Sigmoid colon (tissue), 4 donors: ENCODE results near the gene JAG2.

Source experiments
- CTCF ChIP-seq, 4 experiments: fragments of 450-650 bp in 3 of 4; fragments of 200-600 bp in 1 of 4; IDR thresholded peaks; one replicate each; pipeline ENCODE4 v1.5.1; 2016 to 2019; ENCODE audit warnings: antibody characterized with exemption in 4 of 4, mild to moderate bottlenecking in 3 of 4, moderate library complexity in 2 of 4
- POLR2A ChIP-seq, 2 donors: fragments of 450-650 bp; IDR thresholded peaks; one replicate each; pipeline ENCODE4 v1.6.1; 2016; ENCODE audit warnings: antibody characterized with exemption in 2 of 2, mild to moderate bottlenecking in 2 of 2, moderate library complexity in 2 of 2
- POLR2AphosphoS5 ChIP-seq, 4 donors: sonication (generic); formaldehyde crosslinking; IDR thresholded peaks; one replicate each; pipeline ENCODE4 v1.6.1; 2017; ENCODE audit warnings: antibody characterized with exemption in 4 of 4

GRCh38 chr14:105209091-105209490 is 40.5 kb upstream of the JAG2 start:
- TF ChIP-seq CTCF (IDR thresholded peaks at IDR 0.05) (no peak), POLR2A (IDR thresholded peaks at IDR 0.05) (no peak), POLR2AphosphoS5 (IDR thresholded peaks at IDR 0.05) (no peak)
